Stimulated activated CD4-positive, alpha-beta T cell treated with anti-CD3 and anti-CD28 coated beads, TNF-alpha, amount 100 ng/mL, for 48 hours (primary cell): ENCODE data around the gene STK32B.
"Not testable (repeated sequence)": the region's sequence is repeated elsewhere in the genome, so short reads cannot be mapped to it uniquely, and the experiment has no call there.

ENCODE experiments used
- DNase-seq, 3 donors: peaks; one replicate each; pipeline ENCODE4 v3.0.0-alpha.2; 2020; ENCODE audit warnings: low read depth in 3 of 3

Gene STK32B

DNA sequence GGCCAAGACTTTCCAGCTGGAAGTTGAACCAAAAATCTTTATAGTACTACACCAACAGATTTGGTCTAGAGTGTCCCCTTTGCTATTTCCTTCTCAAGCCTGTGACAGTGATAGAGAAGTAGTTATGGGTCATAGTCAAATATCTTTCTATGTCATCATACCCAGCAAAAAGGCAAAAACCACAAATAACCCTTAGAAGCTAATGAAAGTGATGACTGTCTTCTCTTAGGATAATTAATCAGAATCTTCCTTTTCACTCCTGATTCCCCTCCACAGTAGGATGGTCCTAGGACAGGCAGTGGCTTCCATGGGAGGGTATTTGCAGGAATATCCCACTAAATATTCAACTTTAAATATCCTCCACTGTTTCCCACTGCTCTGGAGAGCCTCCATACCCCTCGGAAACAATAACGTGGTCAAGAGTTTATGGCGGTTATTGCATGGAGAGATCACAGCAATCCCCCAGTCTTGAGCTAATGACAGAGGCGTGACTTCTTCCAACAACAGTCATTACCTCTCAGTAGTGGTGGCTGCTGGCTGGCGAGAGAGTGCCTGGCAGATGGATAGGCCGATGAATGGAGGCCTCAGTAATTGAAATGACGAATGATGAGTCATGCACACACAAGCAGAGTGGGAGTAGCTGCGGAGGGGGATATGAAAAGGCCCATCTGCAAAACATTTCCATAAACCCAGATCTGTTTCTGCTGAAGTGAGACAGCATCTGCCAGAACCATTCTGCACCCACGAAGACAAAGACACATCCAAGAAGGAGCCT is 154.9 kb downstream of the STK32B start:
- no peak for DNase-seq

DNA sequence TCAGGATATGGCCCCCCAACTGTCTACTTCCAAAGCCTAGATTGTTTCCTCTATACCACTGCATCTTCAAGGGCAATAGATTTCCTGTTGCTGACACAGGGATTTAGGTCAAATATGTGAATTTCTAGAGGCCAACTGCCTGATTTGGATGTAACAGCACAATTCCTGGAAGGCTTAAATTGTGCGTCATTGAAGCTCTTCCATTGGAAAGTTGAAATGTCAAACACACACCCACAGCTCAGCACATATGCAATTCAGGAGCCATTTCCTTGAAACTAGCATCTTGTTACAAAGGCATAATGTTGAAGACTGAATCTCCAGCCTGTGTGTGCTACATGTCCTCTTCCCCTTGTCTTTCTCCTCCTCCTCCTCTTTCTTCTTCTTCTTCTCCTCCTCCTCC is 158.6 kb downstream of the STK32B start:
- DNase-seq: no peak

DNA sequence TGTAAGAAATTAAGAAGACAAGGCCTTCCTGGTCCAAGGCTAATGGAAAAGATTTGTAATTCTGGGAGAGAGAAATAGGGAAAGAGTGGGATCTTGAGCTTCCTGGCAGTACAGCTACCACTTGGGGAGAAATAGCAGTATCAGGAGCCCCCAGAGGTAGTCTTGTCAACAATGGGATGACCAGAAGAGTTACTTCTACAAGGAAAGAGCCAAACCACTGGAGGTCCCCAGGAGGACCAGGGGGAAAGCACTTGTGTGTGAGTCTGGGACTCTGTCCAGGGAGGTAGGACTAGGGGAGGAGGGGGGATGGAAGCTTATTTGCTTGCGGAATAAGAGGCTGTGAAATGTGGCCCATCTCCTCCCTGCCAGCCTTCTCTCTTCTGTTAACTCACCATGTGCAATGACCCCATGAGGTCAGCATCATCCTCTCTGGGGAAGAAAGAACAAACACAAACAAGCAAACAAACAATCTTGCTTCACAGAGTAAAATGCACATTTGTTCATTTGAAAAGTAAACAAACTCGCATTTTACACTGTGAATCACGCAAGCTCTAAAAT is 160.1 kb downstream of the STK32B start:
- DNase-seq: no peak

DNA sequence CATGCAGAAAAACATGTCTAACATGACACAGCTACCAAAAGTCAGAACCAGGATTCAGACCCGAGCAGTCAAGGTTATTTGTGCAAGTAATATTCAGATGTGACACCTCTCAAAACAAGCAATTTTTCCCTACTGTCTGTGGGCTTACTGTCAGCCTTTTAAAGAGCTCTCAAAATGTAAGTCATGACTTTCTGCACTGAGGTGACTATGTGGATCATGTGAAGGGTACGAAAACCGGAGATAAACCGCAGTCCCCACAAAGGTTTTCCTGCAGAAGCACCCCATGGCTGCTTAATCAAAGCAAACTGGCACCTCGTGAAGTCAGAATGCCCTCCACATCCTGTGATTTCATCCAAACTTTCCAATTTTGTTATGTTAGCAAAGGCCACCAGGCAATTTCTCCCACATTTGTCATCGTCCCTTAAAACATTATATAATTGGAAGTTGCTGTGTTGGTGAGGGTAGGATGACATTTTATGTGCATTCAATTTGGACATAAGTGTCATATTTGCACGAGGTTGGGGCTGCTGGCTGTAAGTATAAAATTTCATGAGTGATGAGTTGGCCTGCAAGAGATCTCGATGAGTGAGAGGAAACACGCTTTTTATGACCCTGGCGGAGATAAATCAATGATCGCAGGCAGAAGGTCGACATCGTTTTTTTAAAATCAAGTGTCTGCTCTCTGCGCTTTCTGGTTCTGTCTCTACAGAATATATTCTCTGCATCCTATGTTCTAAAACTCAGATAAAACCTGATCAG is 161.2 kb downstream of the STK32B start:
- no peak for DNase-seq

DNA sequence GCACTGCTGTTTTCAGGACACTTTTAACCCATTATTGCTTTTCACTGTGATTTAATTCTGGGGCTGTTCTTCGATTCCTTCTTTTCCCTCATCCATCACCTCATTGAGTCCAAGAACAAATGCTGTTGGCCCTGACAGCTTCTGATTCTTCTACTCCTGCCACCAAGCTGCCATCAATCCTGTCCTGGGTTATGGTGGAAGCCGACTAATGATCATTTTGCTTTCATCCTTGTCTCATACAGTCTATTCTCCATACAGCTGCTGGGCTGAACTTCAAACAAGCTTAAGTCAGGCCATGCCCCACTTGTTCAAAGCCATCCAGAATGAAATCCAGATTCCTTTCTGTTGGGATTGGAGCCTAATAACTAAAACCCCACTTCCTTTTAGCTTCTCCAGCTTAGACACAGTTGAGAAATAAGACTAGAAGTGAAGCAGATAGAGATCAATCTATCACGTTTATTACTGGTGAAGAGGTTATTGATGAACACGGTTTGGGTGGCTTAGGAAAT is 161.9 kb downstream of the STK32B start:
- DNase-seq: no peak

DNA sequence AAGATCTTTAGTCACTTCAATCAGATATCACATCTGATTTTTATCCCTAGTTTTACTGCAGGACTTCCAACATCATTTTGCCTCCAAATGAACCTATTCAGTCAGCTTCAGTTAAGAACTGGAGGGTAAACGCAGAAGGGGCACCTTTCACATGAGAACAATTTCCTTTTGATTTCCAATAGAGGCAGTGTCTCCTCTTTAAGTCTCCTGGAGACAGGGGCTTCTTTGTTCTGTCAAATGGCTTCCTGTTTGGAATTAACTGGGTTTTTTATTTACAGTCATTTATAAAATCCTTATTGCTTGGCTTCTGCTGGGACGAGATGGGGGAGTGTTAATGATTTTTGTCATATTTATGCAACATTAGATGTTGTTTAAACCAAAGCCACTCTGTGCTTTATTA is 164.0 kb downstream of the STK32B start:
- no peak for DNase-seq

DNA sequence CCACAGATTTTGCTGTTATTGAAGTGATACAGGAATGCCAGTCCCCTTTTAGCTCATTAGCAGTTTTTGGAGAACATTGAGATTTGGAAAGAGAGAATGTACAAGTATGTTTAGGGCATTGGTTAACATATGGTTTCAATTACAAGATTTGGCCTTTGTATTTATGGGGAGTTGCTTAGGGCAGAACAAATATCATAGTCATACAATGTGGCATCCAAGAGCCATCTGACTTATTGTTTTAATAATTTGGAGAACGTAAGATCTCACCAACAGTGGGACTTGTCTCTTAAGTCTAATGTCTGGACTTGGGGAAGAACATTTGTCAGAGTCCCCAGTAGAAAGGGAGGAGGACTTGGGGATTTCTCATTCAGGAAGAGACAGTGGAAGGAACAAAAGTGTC is 166.1 kb downstream of the STK32B start:
- DNase-seq: no peak

DNA sequence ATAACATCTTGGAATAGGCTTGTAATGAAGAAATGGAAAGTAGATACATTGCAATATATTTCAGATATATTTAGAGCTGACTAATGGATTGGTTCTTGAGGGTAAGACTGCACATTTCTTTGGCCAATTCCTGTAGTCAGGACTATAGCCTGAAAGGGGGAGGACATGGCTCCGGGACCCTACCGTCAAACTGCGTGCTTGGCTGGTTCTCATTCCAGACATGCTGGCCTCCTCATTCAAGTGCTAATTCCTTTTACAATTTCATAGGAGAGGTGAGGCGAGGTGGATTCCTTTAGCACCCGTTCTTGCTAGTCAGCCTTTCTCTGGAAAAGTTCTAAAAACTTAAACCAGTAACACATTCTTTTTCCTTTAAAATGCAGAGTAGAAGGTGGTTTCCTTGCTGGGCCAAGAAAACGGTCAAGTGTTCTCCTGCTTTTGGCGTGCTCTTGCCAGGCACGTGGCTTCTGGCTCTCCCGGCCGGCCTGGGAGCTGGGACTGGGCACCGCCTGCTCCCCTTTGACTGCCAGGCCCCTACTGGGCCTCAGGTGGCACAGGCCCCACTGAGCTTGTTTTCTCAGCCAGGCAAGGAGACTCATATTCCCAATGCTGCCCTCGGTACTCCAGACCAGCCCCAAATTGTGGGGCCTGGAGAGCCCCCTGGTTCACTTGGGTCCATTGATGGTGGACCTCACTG is 167.2 kb downstream of the STK32B start:
- no peak for DNase-seq

DNA sequence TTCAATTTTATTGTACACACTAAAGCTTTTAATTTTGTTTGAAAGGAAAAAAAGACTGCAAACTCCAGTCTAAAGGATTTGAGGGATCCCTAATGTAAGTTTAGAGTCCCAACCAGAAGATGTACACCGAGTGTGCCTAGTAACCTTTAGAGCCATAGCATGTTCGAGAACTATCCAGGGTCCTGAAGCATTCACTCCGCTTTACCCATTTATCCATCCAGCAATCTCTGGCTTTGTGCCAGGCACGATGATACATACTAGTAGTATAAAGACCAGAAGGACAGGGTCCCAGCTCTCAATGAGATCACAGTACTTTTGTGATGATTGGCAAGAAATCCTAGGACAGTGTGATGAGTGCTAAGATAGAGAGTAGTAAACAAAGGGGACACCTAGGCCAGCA is 168.7 kb downstream of the STK32B start:
- DNase-seq: no peak

DNA sequence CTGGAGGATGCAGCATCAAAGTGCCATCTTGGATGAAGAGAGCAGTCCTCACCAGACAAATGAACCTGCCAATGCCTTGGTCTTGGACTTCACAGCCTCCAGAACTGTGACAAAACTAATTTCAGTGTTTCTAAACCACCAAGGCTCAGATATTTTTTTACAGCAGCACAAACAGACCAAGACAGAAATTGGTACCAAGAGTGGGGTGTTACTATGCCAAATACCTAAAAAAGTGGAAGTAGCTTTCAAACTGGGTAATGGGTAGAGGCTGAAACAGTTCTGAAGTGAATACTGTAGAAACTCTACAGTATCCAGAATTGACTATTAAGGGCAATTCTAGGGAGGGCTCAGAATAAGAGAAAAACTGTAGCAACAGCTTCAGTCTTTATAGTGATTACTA is 170.8 kb downstream of the STK32B start:
- DNase-seq: no peak

DNA sequence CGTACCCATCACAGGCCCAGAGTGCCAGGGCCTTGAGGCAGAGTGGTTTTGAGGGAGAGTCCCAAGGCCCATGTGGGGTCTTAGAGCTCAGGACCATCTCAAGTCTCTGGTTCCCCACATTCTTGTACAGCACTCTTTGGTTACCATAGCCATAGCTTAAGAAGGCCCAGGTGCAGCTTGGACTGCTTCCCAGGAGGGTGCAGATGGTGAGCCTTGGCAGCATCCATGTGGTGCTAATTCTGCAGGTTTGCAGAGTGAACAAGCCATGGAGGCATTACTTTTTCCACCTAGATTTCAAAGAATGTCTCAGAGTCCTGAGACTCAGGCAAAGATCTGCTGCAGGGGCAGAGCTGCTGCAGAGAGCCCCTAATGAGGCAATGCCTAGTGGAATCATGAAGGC is 171.7 kb downstream of the STK32B start:
- no peak for DNase-seq

DNA sequence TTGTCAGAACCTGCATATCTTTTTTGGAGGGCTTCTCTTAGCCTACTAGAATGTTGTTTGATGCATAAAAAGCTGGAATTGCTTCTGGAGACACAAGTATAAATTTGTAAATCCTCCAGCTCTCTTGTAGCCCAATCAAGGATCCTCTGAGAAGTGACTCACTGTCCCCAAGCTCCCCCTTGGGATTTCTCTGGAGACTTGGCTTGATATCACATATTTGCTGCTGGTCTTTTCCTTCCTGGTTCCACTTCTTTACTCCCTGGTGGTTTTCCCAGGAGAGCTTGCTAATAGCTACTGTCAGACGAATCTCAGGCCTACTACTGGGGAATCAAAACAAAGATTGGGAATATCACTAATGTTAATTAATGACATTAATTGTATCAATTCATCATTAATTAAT is 173.1 kb downstream of the STK32B start:
- DNase-seq: no peak

DNA sequence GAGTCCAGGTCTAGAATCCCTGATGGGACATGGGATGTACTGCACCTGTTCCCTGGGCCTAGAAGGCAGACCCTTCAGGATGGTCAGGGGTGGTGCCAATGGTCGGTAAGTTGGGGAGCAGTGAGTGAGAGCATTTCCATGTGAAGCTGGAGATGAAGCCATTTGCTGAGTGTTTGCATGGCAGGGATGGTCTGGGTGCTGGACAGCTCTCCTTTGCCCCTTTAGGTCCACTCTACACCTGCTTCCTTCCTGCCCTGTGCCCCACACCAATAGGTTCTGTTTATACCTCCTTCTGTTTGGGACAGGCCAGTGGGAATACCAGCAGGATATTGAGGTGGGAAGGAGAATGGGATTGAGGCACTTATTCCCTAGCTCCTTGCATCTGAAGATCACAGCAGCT is 181.3 kb downstream of the STK32B start:
- no peak for DNase-seq

DNA sequence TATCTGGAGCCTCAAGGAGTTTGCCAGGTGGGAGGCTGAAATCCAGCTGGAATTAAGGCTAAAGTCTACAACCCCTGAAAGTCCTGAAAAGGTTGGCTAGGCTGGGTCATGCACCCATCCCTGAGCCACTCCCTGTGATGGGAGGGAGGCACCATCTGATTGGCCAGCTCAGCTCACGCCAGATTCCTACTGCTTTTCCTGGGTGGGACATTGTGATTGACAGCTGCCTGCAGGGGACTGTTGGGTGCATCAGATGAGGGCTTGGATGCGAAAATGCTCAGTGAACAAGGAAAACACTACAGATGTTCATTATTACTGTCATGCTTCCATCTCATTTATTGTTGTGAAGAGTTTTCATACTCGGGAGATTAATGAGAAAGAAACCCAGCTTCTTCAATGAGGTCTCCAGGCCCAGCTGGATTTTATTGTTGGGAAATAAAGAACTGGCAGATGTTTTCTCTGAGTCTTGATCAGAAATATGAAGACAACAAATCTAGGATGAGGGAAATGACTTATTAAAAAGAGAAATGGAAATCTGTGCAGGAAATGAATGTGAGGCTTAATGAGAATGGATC is 185.9 kb downstream of the STK32B start:
- DNase-seq: no peak

DNA sequence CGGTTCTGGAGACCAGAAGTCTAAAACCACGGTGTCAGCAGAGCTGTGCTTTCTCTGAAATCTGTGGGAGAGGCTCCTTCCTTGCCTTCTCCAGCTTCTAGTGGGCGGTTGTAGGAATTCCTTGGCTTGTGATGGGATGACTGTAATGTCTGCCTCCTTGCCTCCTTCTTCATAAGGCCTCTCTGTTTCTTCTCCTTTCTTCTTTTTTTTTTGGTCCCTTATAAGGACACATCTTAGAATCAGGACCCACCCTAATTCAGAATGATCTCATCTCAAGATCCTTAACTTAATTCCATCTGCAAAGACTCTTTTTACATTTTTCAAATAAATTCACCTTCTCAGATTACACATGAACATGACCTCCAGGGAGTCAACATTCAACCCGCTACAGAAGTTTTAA is 186.9 kb downstream of the STK32B start:
- no peak for DNase-seq

DNA sequence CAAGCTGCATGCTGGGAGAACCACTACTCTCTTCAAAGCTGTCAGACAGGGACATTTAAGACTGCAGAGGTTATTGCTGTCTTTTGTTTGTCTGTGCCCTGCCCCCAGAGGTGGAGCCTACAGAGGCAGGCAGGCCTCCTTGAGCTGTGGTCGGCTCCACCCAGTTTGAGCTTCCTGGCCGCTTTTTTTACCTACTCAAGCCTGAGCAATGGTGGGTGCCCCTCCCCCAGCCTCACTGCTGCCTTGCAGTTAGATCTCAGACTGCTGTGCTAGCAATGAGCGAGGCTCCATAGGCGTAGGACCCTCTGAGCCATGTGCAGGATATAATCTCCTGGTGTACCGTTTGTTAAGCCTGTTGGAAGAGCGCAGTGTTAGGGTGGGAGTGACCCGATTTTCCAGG is 195.8 kb downstream of the STK32B start:
- not testable (repeated sequence) for DNase-seq

DNA sequence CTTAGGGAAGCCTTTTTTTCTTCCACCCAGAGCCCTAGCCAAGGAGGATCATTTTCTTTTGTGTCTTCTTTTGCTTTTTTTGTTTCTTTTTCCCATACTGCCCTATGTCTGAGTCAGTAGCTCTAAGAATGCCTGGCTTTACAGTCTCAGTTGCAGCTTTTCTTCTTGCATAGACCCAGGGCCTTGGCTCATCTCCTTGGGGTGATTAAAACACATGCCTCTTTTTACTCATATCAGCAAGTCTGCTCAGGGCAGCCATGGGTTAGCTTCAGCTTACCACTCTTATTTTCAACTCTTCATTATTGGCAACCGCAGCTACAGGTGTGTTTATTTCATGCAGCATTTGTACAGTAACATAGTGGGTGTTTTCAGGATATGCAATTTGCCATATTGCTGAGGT is 196.5 kb downstream of the STK32B start:
- DNase-seq: no peak

DNA sequence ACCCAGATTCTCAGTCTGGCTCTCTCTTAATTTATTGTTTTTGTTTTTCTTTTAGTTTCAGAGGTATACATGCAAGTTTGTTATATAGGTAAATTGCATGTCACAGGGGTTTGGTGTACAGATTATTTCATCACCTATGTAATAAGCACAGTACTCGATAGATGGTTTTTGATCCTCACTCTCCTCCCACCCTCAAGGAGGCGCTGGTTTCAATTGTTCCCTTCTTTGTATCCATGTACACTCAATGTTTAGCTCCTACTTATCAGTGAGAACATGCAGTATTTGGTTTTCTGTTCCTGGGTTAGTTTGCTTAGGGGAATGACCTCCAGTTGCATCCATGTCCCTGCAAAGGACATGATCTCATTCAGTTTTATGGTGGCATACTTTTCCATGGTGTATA is 198.4 kb downstream of the STK32B start:
- DNase-seq: no peak

DNA sequence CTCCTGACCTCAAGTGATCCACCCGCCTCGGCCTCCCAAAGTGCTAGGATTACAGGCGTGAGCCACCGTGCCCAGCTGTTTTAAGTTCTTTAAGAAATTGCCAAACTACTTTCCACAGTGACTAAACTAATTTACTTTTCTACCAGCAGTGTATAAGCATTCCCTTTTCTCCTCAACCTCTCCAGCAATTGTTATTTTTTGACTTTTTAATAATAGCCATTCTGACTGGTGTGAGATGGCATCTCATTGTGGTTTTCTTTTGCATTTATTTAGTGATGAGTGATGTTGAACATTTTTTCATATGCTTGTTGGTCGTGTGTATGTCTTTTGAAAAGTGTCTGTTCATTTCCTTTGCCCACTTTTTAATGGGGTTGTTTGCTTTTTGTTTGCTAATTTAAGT is 199.3 kb downstream of the STK32B start:
- DNase-seq: not testable (repeated sequence)

DNA sequence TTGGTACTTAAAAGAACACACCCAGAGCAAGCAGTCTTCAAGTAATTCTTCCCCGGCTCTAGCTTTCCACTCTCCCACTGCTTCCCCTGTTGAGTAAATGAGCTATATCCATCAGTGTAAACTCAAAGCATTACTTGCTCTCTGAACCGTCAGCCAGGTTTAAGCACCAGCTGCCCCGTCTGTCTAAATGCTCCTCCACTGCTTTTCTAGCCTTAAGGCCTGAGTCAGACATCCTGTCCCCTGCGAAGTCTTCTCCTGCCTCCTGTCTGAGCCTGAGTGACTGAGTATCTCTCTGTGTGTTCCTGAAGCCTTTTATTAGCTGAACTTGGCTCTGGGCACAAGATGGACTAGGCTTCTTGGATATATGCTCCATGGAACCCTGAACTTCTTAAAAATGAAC is 205.1 kb downstream of the STK32B start:
- DNase-seq: no peak

DNA sequence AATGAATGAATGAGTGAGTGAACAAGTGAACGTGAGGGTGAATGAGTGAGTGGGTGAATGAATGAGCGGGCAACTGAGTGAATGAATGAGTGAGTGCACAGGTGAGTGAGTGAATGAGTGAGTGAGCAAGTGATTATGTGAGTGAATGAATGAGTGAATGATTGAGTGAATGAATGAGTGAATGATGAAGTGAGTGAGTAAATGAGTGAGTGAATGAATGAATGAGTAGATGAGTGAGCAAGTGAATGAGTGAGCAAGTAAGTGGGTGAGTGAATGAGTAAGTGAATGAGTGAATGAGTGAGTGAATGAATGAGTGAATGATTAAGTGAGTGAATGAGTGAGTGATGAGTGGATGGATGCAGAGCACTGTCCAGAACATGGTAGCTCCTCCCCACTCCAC is 205.8 kb downstream of the STK32B start:
- DNase-seq: no peak

DNA sequence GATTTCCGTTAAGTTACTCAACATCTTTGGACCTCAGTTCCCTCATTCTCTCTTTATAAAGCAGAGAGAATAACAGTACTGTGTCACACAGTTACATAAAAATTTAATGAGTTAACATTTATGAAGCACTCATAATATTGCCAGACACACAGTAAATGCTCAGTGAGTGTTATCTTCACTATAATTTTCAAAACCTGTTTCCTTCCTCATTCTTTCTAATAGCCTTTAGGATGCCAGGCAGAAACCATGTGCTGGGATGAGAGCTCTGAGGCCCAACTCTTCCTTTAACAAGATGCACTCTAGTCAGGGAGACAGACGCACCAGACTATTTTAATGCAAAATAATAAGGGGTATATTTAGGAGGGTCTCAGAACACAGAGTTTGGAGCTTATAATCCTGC is 208.2 kb downstream of the STK32B start:
- DNase-seq: no peak
